ENCODE data around the gene AMMECR1. TPM values are rescaled to one million over a fixed set of nuclear protein-coding genes. Genes with fewer than 3 reads are reported as not detected.
A peak's percentile ranks its signal among the peaks of the same experiment; 100 is the strongest.

Gene AMMECR1
- total RNA-seq, 1 donor from 2014 or later, result 16.7 TPM

- H3K4me3 ChIP-seq (ENCODE audit: low read depth, low read length), result no peak overlapping the region
- TF ChIP-seq, protein P1, sequence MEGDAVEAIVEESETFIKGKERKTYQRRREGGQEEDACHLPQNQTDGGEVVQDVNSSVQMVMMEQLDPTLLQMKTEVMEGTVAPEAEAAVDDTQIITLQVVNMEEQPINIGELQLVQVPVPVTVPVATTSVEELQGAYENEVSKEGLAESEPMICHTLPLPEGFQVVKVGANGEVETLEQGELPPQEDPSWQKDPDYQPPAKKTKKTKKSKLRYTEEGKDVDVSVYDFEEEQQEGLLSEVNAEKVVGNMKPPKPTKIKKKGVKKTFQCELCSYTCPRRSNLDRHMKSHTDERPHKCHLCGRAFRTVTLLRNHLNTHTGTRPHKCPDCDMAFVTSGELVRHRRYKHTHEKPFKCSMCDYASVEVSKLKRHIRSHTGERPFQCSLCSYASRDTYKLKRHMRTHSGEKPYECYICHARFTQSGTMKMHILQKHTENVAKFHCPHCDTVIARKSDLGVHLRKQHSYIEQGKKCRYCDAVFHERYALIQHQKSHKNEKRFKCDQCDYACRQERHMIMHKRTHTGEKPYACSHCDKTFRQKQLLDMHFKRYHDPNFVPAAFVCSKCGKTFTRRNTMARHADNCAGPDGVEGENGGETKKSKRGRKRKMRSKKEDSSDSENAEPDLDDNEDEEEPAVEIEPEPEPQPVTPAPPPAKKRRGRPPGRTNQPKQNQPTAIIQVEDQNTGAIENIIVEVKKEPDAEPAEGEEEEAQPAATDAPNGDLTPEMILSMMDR (conservative IDR thresholded peaks at IDR 0.05; ENCODE audit: low read depth, low read length), result no peak
- no peak for DNase-seq (ENCODE audit: low read depth)
These were observed 149.3 kb downstream of the AMMECR1 start for GRCh38 chrX:110168585-110168984.

DNA sequence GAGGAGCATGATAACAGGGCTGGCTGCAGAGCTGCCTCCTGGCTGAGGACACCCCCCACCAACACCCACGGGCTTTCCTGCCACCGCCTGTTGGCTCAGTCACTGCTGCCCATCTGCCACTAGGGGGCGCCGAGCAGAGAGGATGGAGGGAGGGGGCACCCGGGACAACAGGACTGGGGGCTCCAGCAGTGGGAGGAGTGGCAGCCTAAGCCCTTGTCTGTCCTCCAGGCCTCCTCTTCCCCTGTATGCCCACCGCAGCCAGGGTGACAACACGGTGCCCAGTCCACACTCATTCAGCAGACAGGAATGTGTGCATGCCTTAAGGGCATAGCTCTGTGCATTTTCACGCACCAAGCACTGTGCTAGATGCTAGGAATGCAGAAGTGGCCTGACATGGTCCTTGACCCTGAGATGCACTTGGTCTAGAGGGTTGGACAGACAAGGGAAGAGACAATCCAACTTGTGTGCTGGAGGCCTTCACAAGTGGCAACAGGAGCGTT is 149.9 kb downstream of the AMMECR1 start:
- TF ChIP-seq, protein P1 (conservative IDR thresholded peaks at IDR 0.05; ENCODE audit: low read depth, low read length), result peak; percentile 60
- DNase-seq (ENCODE audit: low read depth), result no peak

GRCh38 chrX:110163488-110163887 is 154.4 kb downstream of the AMMECR1 start:
- TF ChIP-seq, protein P1 (conservative IDR thresholded peaks at IDR 0.05; ENCODE audit: low read depth, low read length), result no peak
- no peak for DNase-seq (ENCODE audit: low read depth)
- no peak overlapping the region for H3K4me3 ChIP-seq (ENCODE audit: low read depth, low read length)

More for the DNA sequence above, 149.9 kb downstream of the AMMECR1 start:
- H3K4me3 ChIP-seq (ENCODE audit: low read depth, low read length), result no peak overlapping the region

- TF ChIP-seq, protein P1 (conservative IDR thresholded peaks at IDR 0.05; ENCODE audit: low read depth, low read length), result no peak
- no peak overlapping the region for H3K4me3 ChIP-seq (ENCODE audit: low read depth, low read length)
- no peak for DNase-seq (ENCODE audit: low read depth)
These were observed 155.0 kb downstream of the AMMECR1 start for GRCh38 chrX:110162867-110163266.

- TF ChIP-seq, protein P1 (conservative IDR thresholded peaks at IDR 0.05; ENCODE audit: low read depth, low read length), result no peak
- H3K4me3 ChIP-seq (ENCODE audit: low read depth, low read length), result no peak overlapping the region
- no peak for DNase-seq (ENCODE audit: low read depth)
These were observed 155.8 kb downstream of the AMMECR1 start for GRCh38 chrX:110162131-110162530.

- TF ChIP-seq, protein P1 (conservative IDR thresholded peaks at IDR 0.05; ENCODE audit: low read depth, low read length), result no peak
- no peak overlapping the region for H3K4me3 ChIP-seq (ENCODE audit: low read depth, low read length)
- no peak for DNase-seq (ENCODE audit: low read depth)
These were observed 156.6 kb downstream of the AMMECR1 start for GRCh38 chrX:110161361-110161686.

DNA sequence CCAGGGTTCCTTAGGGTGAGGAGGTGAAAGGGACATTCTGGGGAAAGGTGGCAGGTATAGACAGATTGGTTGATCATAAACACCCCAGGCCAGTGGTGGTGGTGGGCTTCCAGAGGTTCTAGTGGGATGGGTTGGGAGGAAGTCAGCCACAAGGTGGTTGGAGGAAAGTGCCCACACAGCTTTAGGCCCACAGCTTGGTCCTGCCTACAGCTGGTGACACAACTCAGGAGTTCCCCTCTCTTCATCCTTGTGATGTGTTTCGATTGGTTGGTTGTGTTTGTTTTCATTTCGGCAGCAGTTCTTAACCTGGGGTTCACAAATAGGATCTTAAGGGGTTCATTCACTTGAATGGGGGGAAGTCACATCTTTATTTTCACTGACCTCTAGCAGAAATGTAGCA is 158.0 kb downstream of the AMMECR1 start:
- DNase-seq (ENCODE audit: low read depth), result no peak
- TF ChIP-seq, protein P1 (conservative IDR thresholded peaks at IDR 0.05; ENCODE audit: low read depth, low read length), result no peak

More for the DNA sequence above, 158.0 kb downstream of the AMMECR1 start:
- H3K4me3 ChIP-seq (ENCODE audit: low read depth, low read length), result no peak overlapping the region
